Suprapubic skin (tissue), 4 donors: ENCODE measurements around the gene C19orf38. TPM values are rescaled to one million over a fixed set of nuclear protein-coding genes. Genes with fewer than 3 reads are reported as not detected.
A peak's percentile ranks its signal among the peaks of the same experiment; 100 is the strongest.
"Not testable (repeated sequence)": the region's sequence is repeated elsewhere in the genome, so short reads cannot be mapped to it uniquely, and the experiment has no call there.

ENCODE experiments used
- DNase-seq, 2 donors: peaks; one replicate each; pipeline ENCODE4 v3.0.0-alpha.2; 2019; ENCODE audit warnings: low spot score in 2 of 2
- H3K27ac ChIP-seq: fragments of 200-600 bp; sonication (generic); one replicate; pipeline ENCODE4 v1.5.1; 2019
- H3K27me3 ChIP-seq: fragments of 200-600 bp; sonication (generic); one replicate; pipeline ENCODE4 v1.5.1; 2019
- H3K36me3 ChIP-seq: fragments of 200-600 bp; sonication (generic); one replicate; pipeline ENCODE4 v1.5.1; 2019
- H3K4me1 ChIP-seq: fragments of 200-600 bp; sonication (generic); one replicate; pipeline ENCODE4 v1.5.1; 2019
- H3K4me3 ChIP-seq: fragments of 200-600 bp; sonication (generic); one replicate; pipeline ENCODE4 v1.5.1; 2019; ENCODE audit warnings: mild to moderate bottlenecking
- H3K9me3 ChIP-seq: fragments of 200-600 bp; sonication (generic); one replicate; pipeline ENCODE4 v1.5.1; 2019
- EP300 ChIP-seq: sonication (generic); formaldehyde crosslinking; IDR thresholded peaks from one replicate; pipeline ENCODE4 v1.6.1; 2017; ENCODE audit warnings: antibody characterized with exemption
- POLR2A ChIP-seq, 2 donors: fragments of 450-650 bp; IDR thresholded peaks; one replicate each; pipeline ENCODE4 v1.6.1; 2017; ENCODE audit warnings: antibody characterized with exemption in 2 of 2, mild to moderate bottlenecking in 2 of 2, moderate library complexity in 2 of 2
- POLR2AphosphoS5 ChIP-seq, 3 donors: sonication (generic); formaldehyde crosslinking; IDR thresholded peaks; one replicate each; pipeline ENCODE4 v1.6.1; 2017; ENCODE audit warnings: antibody characterized with exemption in 3 of 3
- WGBS: methylation state at CpG from one replicate; pipeline ENCODE4 v1.1.5; 2018; 5-methylcytosine and 5-hydroxymethylcytosine counted together
- total RNA-seq, 4 donors: library from RNA; depleted of rRNA; stranded (reverse); fragments of >200 nt; gene quantifications; one replicate each; pipeline ENCODE4 v1.1.0, GENCODE V29; 2016
- TF ChIP-seq, protein P1 (sequence below), 2 donors: fragments of 200-600 bp in 1 of 2; fragments of 450-650 bp in 1 of 2; sonication (generic) in 1 of 2; IDR thresholded peaks; one replicate each; pipeline ENCODE4 v1.5.1; 2016 to 2019; ENCODE audit warnings: antibody characterized with exemption in 2 of 2, mild to moderate bottlenecking in 1 of 2, moderate library complexity in 1 of 2

C19orf38 gene
- total RNA-seq, 4 donors from 2014 or later = 1.7 TPM; not detected in 3

DNA sequence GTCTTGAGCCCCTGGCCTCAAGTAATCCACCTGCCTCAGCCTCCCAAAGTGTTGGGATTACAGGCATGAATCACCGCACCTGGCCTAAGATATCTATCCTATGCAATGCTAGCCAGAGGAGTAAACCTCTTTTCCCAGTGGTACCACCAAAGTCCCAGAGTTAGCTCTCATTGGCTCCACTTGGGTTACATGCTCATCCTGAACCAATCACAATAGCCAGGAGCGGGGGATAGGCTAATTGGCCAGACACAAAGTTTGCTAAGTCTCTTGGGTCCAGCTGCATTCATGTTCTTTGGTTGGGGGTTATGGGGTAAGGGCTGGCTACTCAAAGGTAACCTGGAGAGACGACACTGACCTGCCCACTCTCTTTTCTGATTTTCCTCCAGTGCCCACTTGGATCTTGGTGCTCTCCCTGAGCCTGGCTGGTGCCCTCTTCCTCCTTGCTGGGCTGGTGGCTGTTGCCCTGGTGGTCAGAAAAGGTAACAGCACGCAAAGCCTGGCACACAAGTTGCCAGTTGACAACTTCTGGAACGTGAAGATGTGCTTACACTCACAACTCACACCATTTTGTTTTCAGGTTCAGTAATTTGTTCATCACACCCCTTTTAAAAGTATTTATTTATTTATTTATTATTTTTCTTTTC is 7.8 kb downstream of the C19orf38 start:
- Histone ChIP-seq H3K9me3 (no peaks in the 10 kb centered on the region), H3K27me3 (no peaks in the 10 kb centered on the region), H3K27ac (no peak overlapping the region), H3K36me3 (no peaks in the 10 kb centered on the region), H3K4me3 (no peak overlapping the region), H3K4me1 (no peaks in the 10 kb centered on the region)
- WGBS = 85% methylated on average over 5 of the region's 5 CpGs
- no peak for DNase-seq
- TF ChIP-seq POLR2AphosphoS5 (IDR thresholded peaks at IDR 0.05) (no peak), EP300 (no peak)
- TF ChIP-seq, protein P1, sequence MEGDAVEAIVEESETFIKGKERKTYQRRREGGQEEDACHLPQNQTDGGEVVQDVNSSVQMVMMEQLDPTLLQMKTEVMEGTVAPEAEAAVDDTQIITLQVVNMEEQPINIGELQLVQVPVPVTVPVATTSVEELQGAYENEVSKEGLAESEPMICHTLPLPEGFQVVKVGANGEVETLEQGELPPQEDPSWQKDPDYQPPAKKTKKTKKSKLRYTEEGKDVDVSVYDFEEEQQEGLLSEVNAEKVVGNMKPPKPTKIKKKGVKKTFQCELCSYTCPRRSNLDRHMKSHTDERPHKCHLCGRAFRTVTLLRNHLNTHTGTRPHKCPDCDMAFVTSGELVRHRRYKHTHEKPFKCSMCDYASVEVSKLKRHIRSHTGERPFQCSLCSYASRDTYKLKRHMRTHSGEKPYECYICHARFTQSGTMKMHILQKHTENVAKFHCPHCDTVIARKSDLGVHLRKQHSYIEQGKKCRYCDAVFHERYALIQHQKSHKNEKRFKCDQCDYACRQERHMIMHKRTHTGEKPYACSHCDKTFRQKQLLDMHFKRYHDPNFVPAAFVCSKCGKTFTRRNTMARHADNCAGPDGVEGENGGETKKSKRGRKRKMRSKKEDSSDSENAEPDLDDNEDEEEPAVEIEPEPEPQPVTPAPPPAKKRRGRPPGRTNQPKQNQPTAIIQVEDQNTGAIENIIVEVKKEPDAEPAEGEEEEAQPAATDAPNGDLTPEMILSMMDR (IDR thresholded peaks at IDR 0.05) = peak in 1 of 2 donors; percentile 60

DNA sequence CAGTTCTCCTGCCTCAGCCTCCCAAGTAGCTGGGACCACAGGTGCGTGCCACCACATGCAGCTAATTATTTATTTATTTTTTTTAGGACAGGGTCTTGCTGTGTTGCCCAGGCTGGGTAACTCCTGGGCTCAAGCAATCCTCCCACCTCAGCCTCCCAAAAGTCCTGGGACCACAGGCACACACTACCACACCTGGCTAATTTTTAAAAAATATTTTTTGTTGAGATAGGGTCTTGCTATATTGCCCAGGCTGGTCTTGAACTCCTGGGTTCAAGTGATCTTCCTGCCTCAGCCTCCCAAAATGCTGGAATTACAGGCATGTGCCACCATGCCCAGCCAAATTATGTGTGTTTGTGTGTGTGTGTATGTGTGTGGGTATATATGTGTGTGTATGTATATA is 8.7 kb downstream of the C19orf38 start:
- not testable (repeated sequence) for H3K27ac ChIP-seq, H3K27me3 ChIP-seq, H3K36me3 ChIP-seq, H3K4me3 ChIP-seq, H3K4me1 ChIP-seq, H3K9me3 ChIP-seq, DNase-seq
- 93% methylated on average over 1 of the region's 1 CpG for WGBS

DNA sequence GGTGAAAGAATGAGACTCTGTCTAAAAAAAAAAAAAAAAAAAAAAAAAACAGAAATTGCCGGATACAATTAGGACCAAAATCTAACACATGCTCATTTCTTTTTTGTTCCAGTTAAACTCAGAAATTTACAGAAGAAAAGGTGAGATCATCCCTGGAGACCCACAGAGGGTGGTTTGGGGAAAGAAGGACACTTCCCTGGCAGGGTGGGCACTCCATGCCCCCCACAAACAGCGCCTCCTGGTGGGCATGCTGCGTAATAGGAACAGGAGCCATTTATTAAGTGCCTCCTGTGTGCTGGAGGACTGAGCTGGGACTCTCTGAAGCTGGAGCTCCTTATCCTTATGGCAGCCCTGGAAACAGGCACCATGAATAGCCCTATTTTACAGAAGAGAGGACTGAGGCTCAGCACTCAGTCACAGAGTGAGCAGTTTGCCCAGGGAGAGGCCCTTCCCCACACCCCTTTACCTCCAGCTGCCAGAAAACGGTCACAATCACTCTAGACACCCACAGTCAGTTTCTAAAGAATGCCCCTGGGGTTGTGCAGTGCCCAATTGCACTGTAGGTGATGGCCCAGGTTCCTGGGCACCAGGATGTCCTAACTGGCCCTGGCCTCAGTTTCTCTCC is 10.1 kb downstream of the C19orf38 start:
- no peak overlapping the region for H3K4me3 ChIP-seq
- no peak overlapping the region for H3K27ac ChIP-seq
- TF ChIP-seq EP300 = no peak
- TF ChIP-seq, protein P1 (IDR thresholded peaks at IDR 0.05) = peak in 1 of 2 donors; percentile 24
- TF ChIP-seq POLR2A (IDR thresholded peaks at IDR 0.05) = no peak
- H3K4me1 ChIP-seq = no peaks in the 10 kb centered on the region
- H3K36me3 ChIP-seq = no peaks in the 10 kb centered on the region
- 42% methylated on average over 4 of the region's 4 CpGs for WGBS
- no peak for DNase-seq
- H3K27me3 ChIP-seq = no peaks in the 10 kb centered on the region
- H3K9me3 ChIP-seq = no peaks in the 10 kb centered on the region

DNA sequence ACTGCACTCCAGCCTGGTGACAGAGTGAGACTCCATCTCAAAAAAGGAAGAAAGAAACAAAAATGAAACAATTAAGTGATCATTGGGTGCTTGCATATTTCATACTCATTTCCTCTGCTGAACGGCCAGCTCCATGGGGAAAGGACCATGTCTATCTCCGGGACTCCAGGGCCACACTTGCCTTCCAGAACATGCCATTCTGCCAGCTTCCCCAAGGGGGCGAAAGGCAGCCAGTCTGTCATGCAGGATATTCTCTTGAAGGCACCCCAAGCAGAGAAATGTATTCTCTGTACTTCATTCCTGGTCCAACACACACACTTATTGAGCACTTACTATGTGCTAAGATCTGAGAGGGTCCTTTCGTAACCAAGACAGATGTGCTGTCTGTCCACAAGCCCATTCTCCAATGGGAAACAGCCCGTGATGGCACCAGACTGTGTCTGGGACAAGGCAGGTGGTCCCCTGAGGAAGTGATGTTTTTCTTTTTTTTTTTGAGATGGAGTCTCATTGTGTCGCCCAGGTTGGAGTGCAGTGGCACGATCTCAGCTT is 13.0 kb downstream of the C19orf38 start:
- no peaks in the 10 kb centered on the region for H3K27me3 ChIP-seq
- no peak overlapping the region for H3K27ac ChIP-seq
- no peak overlapping the region for H3K4me3 ChIP-seq
- DNase-seq = no peak
- WGBS = 71% methylated on average over 7 of the region's 7 CpGs
- no peaks in the 10 kb centered on the region for H3K36me3 ChIP-seq
- H3K9me3 ChIP-seq = no peaks in the 10 kb centered on the region
- TF ChIP-seq POLR2AphosphoS5 (IDR thresholded peaks at IDR 0.05) = no peak
- TF ChIP-seq POLR2A (IDR thresholded peaks at IDR 0.05) = no peak
- TF ChIP-seq, protein P1 (IDR thresholded peaks at IDR 0.05) = peak in 1 of 2 donors; percentile 53
- no peak for TF ChIP-seq EP300
- H3K4me1 ChIP-seq = peaks cover 8% of the 10 kb centered on the region

DNA sequence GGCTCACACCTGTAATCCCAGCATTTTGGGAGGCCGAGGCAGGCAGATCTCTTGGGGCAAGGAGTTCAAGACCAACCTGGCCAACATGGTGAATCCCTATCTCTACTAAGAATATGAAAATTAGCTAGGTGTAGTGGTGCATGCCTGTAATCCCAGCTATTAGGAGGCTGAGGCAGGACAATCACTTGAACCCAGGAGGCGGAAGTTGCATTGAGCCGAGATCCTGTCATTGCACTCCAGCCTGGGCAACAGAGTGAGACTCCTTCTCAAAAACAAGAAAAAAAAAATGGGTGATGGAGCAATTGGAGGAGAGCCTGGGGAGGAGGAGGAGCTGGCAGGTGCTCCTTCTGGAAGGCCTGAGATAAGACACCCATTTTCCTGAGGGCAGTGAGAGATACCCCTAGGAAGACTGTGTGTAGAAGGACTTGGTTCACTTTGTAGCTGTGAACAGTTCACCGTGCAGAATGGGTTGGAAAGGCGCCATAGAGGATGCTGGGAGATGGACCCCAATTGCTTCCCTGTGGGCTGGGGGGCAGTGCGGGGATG is 14.4 kb downstream of the C19orf38 start:
- no peak overlapping the region for H3K27ac ChIP-seq
- TF ChIP-seq EP300 (no peak), POLR2AphosphoS5 (IDR thresholded peaks at IDR 0.05) (no peak), POLR2A (IDR thresholded peaks at IDR 0.05) (no peak)
- TF ChIP-seq, protein P1 (IDR thresholded peaks at IDR 0.05) = no peak
- H3K36me3 ChIP-seq = no peaks in the 10 kb centered on the region
- no peak for DNase-seq
- H3K9me3 ChIP-seq = no peaks in the 10 kb centered on the region
- H3K27me3 ChIP-seq = no peaks in the 10 kb centered on the region
- 81% methylated on average over 6 of the region's 6 CpGs for whole genome bisulfite sequencing
- peaks cover 8% of the 10 kb centered on the region for H3K4me1 ChIP-seq
- no peak overlapping the region for H3K4me3 ChIP-seq
